ENCODE measurements around the gene USP49. TPM values are rescaled to one million over a fixed set of nuclear protein-coding genes. Genes with fewer than 3 reads are reported as not detected.

The USP49 gene
- total RNA-seq, 1 experiment from 2014 or later, result 4.1 TPM

- Mint-ChIP-seq H3K27me3 (ENCODE audit: insufficient read depth, unreplicated experiment) (no peaks in the 10 kb centered on the region), H3K4me3 (ENCODE audit: unreplicated experiment) (peak overlapping the region; percentile 64), H3K27ac (ENCODE audit: low read depth, unreplicated experiment) (peak overlapping the region; percentile 92), H3K4me1 (ENCODE audit: insufficient read depth, unreplicated experiment) (peaks cover 19% of the 10 kb centered on the region), H3K36me3 (ENCODE audit: insufficient read depth, unreplicated experiment) (peaks cover 58% of the 10 kb centered on the region), H3K9me3 (ENCODE audit: unreplicated experiment) (no peaks in the 10 kb centered on the region)
- no TSS peak for BruUV-seq (replicated peaks)
- CTCF ChIA-PET, result interaction anchor here (2.2 kb wide), 1 partner anchor 70 kb away, joined by 9 read pairs; no protein-coding TSS in a partner anchor
- TF ChIP-seq, protein P1, sequence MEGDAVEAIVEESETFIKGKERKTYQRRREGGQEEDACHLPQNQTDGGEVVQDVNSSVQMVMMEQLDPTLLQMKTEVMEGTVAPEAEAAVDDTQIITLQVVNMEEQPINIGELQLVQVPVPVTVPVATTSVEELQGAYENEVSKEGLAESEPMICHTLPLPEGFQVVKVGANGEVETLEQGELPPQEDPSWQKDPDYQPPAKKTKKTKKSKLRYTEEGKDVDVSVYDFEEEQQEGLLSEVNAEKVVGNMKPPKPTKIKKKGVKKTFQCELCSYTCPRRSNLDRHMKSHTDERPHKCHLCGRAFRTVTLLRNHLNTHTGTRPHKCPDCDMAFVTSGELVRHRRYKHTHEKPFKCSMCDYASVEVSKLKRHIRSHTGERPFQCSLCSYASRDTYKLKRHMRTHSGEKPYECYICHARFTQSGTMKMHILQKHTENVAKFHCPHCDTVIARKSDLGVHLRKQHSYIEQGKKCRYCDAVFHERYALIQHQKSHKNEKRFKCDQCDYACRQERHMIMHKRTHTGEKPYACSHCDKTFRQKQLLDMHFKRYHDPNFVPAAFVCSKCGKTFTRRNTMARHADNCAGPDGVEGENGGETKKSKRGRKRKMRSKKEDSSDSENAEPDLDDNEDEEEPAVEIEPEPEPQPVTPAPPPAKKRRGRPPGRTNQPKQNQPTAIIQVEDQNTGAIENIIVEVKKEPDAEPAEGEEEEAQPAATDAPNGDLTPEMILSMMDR (IDR thresholded peaks at IDR 0.05; ENCODE audit: unreplicated experiment), result no peak
- DNase-seq (ENCODE audit: unreplicated experiment), result peak; percentile 89
- intact Hi-C loops (cut with micrococcal nuclease), result no loop called here
- POLR2A ChIA-PET, result interaction anchor here (0.7 to 1.9 kb wide), 7 partner anchors 13 to 133 kb away, joined by 3 to 5 read pairs (median 4); partner anchors contain the start of genes TAF8 and TOMM6
Measured at GRCh38 chr6:41917528-41917927, 22.4 kb upstream of the USP49 start.

DNA sequence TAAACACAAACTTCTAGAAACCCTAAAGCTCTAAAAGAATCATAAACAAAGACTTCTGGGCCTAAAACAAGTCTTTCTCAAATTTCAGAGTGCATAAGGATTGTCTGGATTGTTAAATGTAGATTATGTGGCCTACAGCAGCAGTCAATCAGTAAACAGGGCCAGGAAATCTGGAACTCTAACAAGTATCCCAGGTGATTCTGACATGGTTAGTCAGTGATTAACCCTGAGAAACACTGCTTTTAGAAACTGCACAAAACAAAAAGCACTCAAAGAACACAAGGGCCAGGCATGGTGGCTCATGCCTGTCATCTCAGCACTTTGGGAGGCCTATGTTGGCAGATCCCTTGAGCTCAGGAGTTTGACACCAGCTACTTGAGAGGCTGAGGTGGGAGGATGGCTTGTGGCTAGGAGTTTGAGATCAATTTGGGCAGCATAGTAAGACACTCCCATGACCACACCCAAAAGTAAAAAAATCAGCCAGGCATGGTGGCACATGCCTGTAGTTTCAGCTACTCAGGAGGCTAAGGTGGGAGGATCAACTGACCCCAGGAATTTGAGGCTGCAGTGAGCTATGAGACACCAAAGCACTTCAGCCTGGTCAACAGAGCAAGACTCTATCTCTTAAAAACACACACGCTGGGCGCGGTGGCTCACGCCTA lies 19.8 kb upstream of the USP49 start:
- TF ChIP-seq, protein P1 (IDR thresholded peaks at IDR 0.05; ENCODE audit: unreplicated experiment), result no peak
- intact Hi-C loops (cut with micrococcal nuclease), result no loop called here
- no peak overlapping the region for H3K4me3 Mint-ChIP-seq (ENCODE audit: unreplicated experiment)
- H3K4me1 Mint-ChIP-seq (ENCODE audit: insufficient read depth, unreplicated experiment), result peaks cover 16% of the 10 kb centered on the region
- no peaks in the 10 kb centered on the region for H3K9me3 Mint-ChIP-seq (ENCODE audit: unreplicated experiment)
- peaks cover 60% of the 10 kb centered on the region for H3K36me3 Mint-ChIP-seq (ENCODE audit: insufficient read depth, unreplicated experiment)
- H3K27ac Mint-ChIP-seq (ENCODE audit: low read depth, unreplicated experiment), result no peak overlapping the region
- no TSS peak for BruUV-seq (replicated peaks)
- no peak for DNase-seq (ENCODE audit: unreplicated experiment)
- CTCF ChIA-PET, result interaction anchor here (0.6 to 1.4 kb wide), 5 partner anchors 9 to 129 kb away, joined by 3 to 4 read pairs (median 3); no protein-coding TSS in a partner anchor
- no peaks in the 10 kb centered on the region for H3K27me3 Mint-ChIP-seq (ENCODE audit: insufficient read depth, unreplicated experiment)
- POLR2A ChIA-PET, result interaction anchor here (0.8 to 2.2 kb wide), 4 partner anchors 27 to 130 kb away, joined by 3 to 6 read pairs (median 5); no protein-coding TSS in a partner anchor

DNA sequence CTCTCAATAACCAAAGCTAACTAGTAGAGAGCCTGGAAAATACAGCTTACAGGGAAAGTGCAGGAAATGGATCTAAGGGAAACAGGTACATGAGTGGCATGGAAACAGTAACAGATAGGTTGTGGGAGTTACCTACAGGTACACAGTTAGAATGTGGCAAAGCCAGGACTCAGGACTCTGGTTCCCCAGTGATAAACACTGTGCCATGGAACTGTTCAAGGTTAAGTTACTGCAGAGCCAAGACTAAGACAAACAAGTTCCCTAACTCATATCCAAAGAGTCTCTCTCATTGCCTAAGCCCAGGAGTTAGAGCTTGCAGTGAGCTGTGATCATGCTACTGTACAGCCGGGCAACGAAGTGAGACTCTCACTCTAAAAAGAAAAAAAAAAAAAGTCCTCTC lies 19.2 kb upstream of the USP49 start:
- Mint-ChIP-seq H3K4me3 (ENCODE audit: unreplicated experiment) (no peak overlapping the region), H3K27ac (ENCODE audit: low read depth, unreplicated experiment) (no peak overlapping the region), H3K9me3 (ENCODE audit: unreplicated experiment) (no peaks in the 10 kb centered on the region), H3K36me3 (ENCODE audit: insufficient read depth, unreplicated experiment) (peaks cover 64% of the 10 kb centered on the region), H3K4me1 (ENCODE audit: insufficient read depth, unreplicated experiment) (peaks cover 12% of the 10 kb centered on the region), H3K27me3 (ENCODE audit: insufficient read depth, unreplicated experiment) (no peaks in the 10 kb centered on the region)
- DNase-seq (ENCODE audit: unreplicated experiment), result no peak
- CTCF ChIA-PET, result interaction anchor here (0.8 to 1.4 kb wide), 4 partner anchors 9 to 128 kb away, joined by 3 to 4 read pairs (median 4); no protein-coding TSS in a partner anchor
- POLR2A ChIA-PET, result interaction anchor here (1.2 to 2.2 kb wide), 3 partner anchors 8 to 123 kb away, joined by 3 to 5 read pairs (median 3); no protein-coding TSS in a partner anchor
- TF ChIP-seq, protein P1 (IDR thresholded peaks at IDR 0.05; ENCODE audit: unreplicated experiment), result no peak
- no TSS peak for BruUV-seq (replicated peaks)
- intact Hi-C loops (cut with micrococcal nuclease), result no loop called here

GRCh38 chr6:41909727-41910126 lies 14.6 kb upstream of the USP49 start:
- H3K36me3 Mint-ChIP-seq (ENCODE audit: insufficient read depth, unreplicated experiment), result peaks cover 87% of the 10 kb centered on the region
- no peaks in the 10 kb centered on the region for H3K27me3 Mint-ChIP-seq (ENCODE audit: insufficient read depth, unreplicated experiment)
- no peaks in the 10 kb centered on the region for H3K9me3 Mint-ChIP-seq (ENCODE audit: unreplicated experiment)
- H3K4me3 Mint-ChIP-seq (ENCODE audit: unreplicated experiment), result no peak overlapping the region
- POLR2A ChIA-PET, result interaction anchor here (0.6 to 1.3 kb wide), 3 partner anchors 11 to 1087 kb away, joined by 3 to 4 read pairs (median 3); no protein-coding TSS in a partner anchor
- intact Hi-C loops (cut with micrococcal nuclease), result no loop called here
- no peak overlapping the region for H3K27ac Mint-ChIP-seq (ENCODE audit: low read depth, unreplicated experiment)
- no TSS peak for BruUV-seq (replicated peaks)
- CTCF ChIA-PET, result interaction anchor here (1.0 kb wide), 1 partner anchor 12 kb away, joined by 3 read pairs; the partner anchor contains the start of genes BYSL and MED20
- no peak for DNase-seq (ENCODE audit: unreplicated experiment)
- peaks cover 6% of the 10 kb centered on the region for H3K4me1 Mint-ChIP-seq (ENCODE audit: insufficient read depth, unreplicated experiment)
- TF ChIP-seq, protein P1 (IDR thresholded peaks at IDR 0.05; ENCODE audit: unreplicated experiment), result no peak

Data from MCF 10A (cell line).